Stimulated activated CD4-positive, alpha-beta T cell treated with anti-CD3 and anti-CD28 coated beads, TNF-alpha, amount 100 ng/mL, for 4 hours (primary cell): Measurements from ENCODE around the gene UPK1A.

ENCODE experiments used
- DNase-seq, 3 experiments: peaks; one replicate each; pipeline ENCODE4 v3.0.0-alpha.2; 2020; ENCODE audit warnings: low read depth in 3 of 3

Gene UPK1A

DNA sequence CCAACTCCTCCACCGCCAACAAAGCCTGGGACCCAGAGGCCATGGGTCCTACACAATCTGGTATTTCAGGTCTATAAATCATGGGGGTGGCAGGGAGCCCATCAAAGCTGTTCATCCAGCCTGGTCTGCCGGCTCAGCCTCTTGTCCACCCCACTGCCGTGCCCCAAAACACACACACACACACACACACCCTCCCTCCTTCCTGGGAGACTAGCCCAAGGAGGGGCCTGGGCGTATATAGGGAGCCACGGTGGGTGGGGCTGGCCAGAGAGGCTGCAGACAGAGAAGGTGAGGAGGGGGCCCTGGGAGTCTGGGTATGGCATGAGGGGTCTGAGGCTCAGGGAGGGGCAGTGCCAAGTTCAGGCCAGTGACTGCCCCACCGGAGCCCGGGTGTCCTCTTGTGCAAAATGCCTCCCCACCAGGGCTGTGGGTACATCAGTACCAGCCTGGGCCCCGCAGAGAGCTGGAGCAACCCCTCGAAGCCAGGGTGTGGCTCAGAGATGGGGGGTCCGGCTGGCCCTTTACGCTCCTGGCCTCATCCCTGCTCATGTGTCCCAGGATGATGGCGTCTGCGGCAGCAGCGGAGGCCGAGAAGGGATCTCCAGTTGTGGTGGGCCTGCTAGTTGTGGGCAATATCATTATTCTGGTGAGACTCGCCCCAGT lies at the start of gene UPK1A:
Gene UPK1A, plus strand, starts transcription at position 267 of the 663 bp plus-strand sequence. Its CDS starts 296 bp downstream, at position 563.
- DNase-seq = no peak

GRCh38 chr19:35618857-35619256 lies 47.5 kb upstream of the UPK1A start:
- DNase-seq = no peak

DNA sequence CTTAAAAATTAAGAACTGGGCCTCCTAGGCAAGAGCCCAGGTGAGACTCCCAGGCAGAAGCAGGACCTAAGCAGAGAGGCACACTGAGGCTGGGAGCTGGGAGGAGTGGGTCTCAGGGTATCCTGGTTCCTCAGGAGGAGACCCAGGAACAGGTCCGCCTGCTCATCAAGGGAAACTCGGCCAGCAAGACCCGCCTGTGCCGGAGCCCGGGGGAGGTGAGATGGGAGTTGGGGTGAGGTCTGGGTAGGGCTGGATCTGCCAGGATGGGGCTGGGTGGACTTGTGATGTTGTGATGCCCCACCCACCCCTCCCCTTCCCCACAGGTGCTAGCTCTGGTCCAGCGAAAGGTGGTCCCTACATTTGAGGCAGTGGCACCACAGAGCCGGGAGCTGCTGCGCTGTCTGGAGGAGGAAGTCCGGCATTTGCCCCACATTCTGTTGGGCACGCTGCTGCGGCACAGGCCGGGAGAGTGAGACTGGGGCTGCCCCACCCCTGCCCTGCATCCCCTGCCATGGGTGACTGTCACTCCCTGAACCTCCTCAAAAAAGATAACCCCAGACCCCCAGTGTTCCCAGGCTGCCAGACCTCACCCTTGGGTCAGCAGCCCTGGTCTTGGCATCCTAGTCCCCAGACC lies 46.9 kb upstream of the UPK1A start:
- DNase-seq = no peak

GRCh38 chr19:35620001-35620400 lies 46.3 kb upstream of the UPK1A start:
- DNase-seq = no peak

DNA sequence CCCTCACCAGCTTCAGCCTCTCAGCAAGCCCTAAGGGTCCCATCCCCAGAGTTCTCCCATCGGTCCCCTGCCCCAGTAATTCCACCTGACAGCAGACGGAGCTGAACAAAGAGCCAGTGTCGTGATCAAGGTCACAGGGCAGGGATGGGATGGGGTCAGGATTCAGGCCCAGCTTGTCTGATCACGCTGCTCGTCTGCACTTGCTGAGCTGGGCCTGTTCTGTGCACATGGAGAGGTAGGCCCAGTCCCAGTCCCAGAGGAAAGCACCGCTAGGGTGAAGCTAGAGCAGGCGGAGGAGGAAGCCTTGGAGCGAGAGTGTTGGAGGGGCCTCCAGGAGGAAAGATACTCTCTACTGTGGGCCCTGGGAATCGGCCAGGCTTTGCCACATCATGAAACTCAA lies 44.6 kb upstream of the UPK1A start:
- DNase-seq = no peak

- DNase-seq = no peak
Observed at GRCh38 chr19:35622750-35623149, 43.6 kb upstream of the UPK1A start.

DNA sequence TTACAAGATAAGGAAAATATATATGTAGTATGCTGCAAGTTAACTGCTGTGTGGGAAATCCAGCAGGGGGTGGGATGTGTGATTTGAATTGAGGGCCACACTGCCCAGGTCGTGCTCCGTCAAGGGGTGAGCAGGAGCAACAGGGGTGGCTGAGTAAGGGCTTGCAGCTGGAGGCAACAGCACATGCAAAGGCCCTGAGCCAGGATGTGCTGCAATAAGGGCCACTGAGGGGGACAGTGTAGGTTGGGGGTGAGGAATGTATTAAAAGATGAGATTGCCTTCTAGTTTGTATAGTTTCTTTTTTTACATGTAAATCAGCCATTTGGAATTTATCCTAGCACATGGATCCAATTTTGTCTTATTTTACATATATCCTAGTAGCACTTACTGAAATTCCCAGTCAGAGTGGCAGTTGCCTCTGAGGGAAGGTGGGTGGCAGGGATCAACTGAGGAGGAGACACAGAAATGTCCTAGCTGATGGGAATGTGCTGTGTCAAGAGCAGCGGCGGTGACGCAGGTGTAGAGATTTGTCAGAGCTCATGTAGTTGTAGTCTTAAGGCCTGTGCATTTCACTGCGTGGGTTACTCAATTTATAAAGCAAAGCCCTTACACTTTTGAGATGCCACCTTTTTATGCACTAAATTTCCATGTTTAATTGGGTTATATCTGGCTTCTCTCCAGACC lies 42.8 kb upstream of the UPK1A start:
- DNase-seq = no peak

DNA sequence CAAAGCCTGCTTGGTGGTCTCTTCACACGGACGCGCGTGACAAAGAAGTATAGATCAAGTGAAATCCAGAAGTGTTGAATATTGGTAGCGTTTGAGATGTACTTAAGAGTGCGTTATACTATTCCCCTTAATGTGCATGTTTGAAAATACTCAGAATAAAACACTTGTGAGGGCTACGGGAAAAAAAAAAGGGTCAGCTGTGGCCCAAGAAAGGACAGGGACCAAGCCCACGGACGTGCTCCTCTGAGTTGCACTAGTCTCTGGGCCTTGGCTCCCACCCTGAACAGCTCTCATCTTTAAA lies 38.1 kb upstream of the UPK1A start:
- DNase-seq = no peak

GRCh38 chr19:35628565-35629331 lies 37.6 kb upstream of the UPK1A start, which contains the start of gene RBM42:
TSS of gene RBM42 (plus strand) at chr19:35629036. CDS start at chr19:35629154, 118 bp downstream.
- peak; percentile 85 to 95 (median 94) for DNase-seq

DNA sequence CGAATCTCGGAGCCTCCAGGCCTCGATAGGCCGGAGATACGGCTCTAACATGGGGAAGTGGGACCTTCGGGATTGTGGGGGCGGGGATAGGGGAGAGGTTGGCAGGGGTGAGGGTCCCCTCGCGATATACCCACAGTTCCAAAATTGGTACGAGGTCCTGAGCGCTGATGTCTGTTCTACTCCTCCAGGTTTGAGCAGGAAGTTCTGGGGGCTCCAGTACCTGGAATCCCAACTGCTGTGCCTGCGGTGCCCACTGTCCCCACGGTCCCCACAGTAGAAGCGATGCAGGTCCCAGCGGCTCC lies 37.0 kb upstream of the UPK1A start:
- no peak for DNase-seq

DNA sequence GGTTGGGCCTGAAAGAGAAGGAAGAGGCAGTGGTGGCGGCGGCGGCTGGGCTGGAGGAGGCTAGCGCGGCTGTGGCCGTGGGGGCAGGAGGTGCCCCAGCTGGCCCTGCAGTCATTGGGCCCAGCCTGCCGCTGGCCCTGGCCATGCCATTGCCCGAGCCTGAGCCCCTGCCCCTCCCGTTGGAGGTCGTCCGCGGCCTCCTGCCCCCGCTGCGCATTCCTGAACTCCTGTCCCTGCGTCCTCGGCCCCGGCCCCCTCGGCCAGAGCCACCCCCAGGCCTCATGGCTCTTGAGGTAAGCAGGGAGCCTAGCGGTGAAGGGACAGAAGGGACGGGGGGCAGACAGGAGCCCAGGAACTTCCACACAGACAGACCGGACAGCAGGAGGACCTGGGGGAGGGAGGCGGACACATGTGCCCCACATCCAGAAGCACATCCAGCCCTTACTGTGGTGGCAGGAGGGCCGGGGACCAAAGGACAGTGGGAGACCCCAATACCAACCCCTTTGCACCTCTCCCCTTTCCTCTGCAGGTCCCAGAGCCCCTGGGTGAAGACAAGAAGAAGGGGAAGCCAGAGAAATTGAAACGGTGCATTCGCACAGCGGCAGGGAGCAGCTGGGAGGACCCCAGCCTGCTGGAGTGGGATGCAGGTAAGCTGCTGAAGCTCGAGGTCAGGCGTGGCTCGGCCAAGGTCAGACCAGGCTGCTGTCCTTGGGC lies 32.4 kb upstream of the UPK1A start:
- no peak for DNase-seq

DNA sequence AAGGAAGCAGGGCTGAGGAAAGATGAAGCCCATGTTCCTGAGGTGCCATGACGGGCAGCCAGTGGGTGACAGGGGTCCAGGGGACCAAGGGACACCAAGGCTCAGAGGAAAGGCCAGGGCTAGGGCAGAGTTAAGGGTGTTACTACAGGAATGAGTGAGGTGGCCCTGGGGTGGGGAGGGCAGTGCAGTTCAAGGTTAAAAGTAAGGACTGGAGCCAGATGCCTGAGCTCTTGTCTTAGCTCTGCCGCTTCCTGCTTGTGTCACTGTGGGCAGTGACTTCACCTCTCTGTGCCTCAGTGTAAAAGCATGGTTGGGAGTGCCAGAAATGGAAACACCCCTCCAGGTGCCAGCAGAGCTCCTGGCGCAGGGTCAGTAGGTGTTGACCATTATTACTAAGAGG lies 29.7 kb upstream of the UPK1A start:
- DNase-seq = no peak

- no peak for DNase-seq
Observed at GRCh38 chr19:35637165-35637564, 29.2 kb upstream of the UPK1A start.

DNA sequence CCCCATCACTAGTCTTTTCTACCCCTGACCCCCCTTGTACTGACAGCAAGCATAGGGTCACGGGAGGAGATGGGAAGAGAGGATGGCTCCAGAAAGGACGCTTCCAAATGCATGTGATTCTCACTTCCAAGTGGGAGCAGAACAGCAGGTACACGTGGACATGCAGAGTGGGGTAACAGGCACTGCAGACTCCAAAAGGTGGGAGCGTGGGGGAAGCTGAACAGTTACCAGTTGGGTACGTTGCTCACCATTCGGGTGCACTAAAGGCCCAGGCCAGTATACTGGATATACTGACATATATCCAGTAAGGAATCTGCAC lies 27.0 kb upstream of the UPK1A start:
- DNase-seq = no peak

DNA sequence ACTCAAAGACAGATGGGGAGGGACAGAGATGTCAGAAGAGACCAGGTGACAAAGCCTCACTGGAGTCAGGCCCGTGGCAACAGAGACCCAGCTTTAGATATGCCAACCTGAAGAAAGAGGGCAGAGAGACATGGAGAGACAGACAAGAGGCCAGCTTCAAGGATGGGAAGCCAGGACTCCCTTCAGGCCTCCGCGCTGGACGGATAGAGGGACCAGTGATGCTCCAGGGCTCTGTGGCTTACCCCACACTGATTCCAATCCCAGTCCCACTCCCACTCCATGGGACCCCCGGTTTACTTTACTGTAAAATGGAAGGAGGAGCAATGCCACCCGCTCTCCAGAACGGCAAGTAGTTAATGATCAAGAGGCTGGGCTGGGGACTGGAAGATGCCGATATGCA lies 26.5 kb upstream of the UPK1A start:
- no peak for DNase-seq

DNA sequence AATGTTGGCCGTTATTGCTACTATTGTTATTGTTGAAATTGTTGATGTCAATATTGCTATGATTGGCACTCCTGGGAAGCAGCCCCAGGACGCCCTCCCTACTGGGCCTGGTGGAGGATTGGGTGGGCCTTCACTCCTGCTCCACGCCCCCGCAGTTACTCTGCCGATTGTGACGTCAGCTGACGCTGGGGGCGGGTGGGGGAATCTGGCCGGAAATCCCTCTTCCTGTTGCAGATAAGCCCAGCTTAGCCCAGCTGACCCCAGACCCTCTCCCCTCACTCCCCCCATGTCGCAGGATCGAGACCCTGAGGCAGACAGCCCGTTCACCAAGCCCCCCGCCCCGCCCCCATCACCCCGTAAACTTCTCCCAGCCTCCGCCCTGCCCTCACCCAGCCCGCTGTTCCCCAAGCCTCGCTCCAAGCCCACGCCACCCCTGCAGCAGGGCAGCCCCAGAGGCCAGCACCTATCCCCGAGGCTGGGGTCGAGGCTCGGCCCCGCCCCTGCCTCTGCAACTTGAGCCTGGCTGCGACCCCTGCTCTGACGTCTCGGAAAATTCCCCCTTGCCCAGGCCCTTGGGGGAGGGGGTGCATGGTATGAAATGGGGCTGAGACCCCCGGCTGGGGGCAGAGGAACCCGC lies 24.7 kb upstream of the UPK1A start, which contains the start of gene ETV2:
Gene ETV2, plus strand, starts transcription at position 231 of the 637 bp plus-strand sequence. CDS start 716 bp downstream, outside the sequence.
- no peak for DNase-seq

GRCh38 chr19:35642312-35642711 lies 24.0 kb upstream of the UPK1A start:
- DNase-seq = no peak

GRCh38 chr19:35642798-35643254 lies 23.5 kb upstream of the UPK1A start:
- no peak for DNase-seq

DNA sequence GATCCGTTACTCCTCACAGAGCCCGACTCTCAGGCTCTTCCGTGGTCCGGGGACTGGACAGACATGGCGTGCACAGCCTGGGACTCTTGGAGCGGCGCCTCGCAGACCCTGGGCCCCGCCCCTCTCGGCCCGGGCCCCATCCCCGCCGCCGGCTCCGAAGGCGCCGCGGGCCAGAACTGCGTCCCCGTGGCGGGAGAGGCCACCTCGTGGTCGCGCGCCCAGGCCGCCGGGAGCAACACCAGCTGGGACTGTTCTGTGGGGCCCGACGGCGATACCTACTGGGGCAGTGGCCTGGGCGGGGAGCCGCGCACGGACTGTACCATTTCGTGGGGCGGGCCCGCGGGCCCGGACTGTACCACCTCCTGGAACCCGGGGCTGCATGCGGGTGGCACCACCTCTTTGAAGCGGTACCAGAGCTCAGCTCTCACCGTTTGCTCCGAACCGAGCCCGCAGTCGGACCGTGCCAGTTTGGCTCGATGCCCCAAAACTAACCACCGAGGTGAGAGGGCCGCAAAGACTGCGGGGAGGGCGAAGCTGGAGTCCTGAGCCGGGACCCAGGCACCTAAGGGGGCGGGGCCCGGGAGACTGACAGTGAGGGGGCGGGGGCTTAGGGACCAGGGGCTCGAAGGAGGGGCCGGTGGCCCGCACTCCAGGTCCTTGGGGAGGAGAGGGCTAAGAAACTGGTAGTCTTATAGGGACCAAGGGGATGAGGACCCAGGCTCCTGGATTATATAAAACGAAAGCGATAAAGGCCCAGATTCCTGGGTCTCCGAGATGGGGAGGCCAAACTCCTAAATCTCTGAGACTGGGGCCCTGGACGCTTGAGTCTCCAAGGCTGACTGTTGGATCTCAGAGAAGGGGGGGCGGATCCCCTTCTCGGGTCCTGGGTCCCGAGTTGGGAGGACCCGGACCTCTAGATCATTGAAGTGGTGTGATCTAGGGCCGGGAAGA lies 22.8 kb upstream of the UPK1A start:
- DNase-seq = peak; percentile 61 to 64 (median 64)
